ENCODE measurements around the gene NDUFA11.

GRCh38 chr19:5895409-5895808, 8.2 kb downstream of the NDUFA11 start:
- TF ChIP-seq EZH2phosphoT487 (conservative IDR thresholded peaks at IDR 0.05; ENCODE audit: low read length) (no peak), CTCF (IDR thresholded peaks at IDR 0.05; ENCODE audit: insufficient read depth, low read length, poor library complexity, severe bottlenecking) (no peak)

All from SU-DHL-6 (cell line).